B cell (primary cell): ENCODE measurements around the gene NKX6-2.

ENCODE experiments used
- CTCF ChIP-seq: fragments of 200-600 bp; IDR thresholded peaks from one replicate; pipeline ENCODE4 v1.8.0; 2022; ENCODE audit warnings: antibody characterized with exemption, mild to moderate bottlenecking
- EZH2 ChIP-seq: IDR thresholded peaks from 2 replicates; pipeline ENCODE4 v1.6.1; 2012; ENCODE audit warnings: borderline replicate concordance, low read depth, mild to moderate bottlenecking, moderate library complexity, low read length; ENCODE audit not compliant: insufficient read depth, poor library complexity, severe bottlenecking

DNA sequence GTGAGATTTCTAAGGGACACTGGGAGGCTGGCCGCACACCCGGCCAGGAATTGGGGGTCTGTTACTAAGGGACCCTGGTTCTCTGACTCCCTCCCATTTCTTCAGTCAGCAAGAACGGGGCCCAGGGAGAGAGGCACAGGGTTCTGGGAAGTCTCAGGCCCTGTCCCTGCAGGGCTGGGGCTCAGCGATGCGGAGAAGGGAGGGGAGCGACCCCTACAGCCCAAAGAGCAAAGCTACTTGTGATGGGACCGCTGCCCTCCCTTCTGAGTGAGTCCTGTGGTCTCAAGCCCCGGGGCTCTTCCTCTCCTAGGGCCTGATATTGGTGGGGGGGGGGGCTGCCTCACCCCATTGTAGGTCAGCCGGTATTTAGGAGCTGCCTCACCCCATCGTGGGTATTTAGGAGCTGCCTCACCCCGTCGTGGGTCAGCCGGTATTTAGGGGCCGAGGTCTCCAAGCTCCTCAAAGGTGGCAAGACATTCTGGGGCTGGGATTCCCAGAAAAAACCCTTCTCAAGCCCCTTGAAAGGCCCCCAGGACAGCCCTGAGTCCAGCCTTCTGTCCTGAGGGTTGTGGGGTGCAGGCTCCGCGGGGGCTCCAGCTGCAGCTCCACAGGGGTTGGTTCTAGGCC is 16.9 kb upstream of the NKX6-2 start:
- TF ChIP-seq CTCF (no peak), EZH2 (no peak)
